ENCODE data around the gene TOGARAM1.

The TOGARAM1 gene

GRCh38 chr14:45094275-45094674 is 132.3 kb downstream of the TOGARAM1 start:
- TF ChIP-seq FOXP2 (optimal IDR thresholded peaks at IDR 0.05; ENCODE audit: control extremely low read depth, extremely low read length, insufficient read depth) (no peak), EZH2 (IDR thresholded peaks at IDR 0.05) (no peak), POLR2AphosphoS5 (IDR thresholded peaks at IDR 0.05; ENCODE audit: borderline replicate concordance, low read depth, low read length) (no peak)
- no peak for DNase-seq (ENCODE audit: low read depth, low spot score)
- H3K9me3 ChIP-seq (ENCODE audit: low read depth, low read length): peaks cover 14% of the 10 kb centered on the region
- no peak overlapping the region for H3K9ac ChIP-seq (ENCODE audit: insufficient read length)
- no peak overlapping the region for H3K27ac ChIP-seq
- peaks cover 83% of the 10 kb centered on the region for H3K36me3 ChIP-seq (ENCODE audit: insufficient read depth, low read length)
- no peak overlapping the region for H3K4me3 ChIP-seq

- Histone ChIP-seq H3K9ac (ENCODE audit: insufficient read length) (no peak overlapping the region), H3K36me3 (ENCODE audit: insufficient read depth, low read length) (peaks cover 89% of the 10 kb centered on the region), H3K9me3 (ENCODE audit: low read depth, low read length) (peaks cover 14% of the 10 kb centered on the region), H3K4me3 (no peak overlapping the region), H3K27ac (no peak overlapping the region)
- no peak for DNase-seq (ENCODE audit: low read depth, low spot score)
- no peak for TF ChIP-seq EZH2 (IDR thresholded peaks at IDR 0.05)
- no peak for TF ChIP-seq FOXP2 (optimal IDR thresholded peaks at IDR 0.05; ENCODE audit: control extremely low read depth, extremely low read length, insufficient read depth)
- no peak for TF ChIP-seq POLR2AphosphoS5 (IDR thresholded peaks at IDR 0.05; ENCODE audit: borderline replicate concordance, low read depth, low read length)
Observed at GRCh38 chr14:45095143-45095542, 133.2 kb downstream of the TOGARAM1 start.

- Histone ChIP-seq H3K27ac (no peak overlapping the region), H3K9ac (ENCODE audit: insufficient read length) (no peak overlapping the region), H3K4me3 (no peak overlapping the region), H3K36me3 (ENCODE audit: insufficient read depth, low read length) (peaks cover 92% of the 10 kb centered on the region), H3K9me3 (ENCODE audit: low read depth, low read length) (peaks cover 11% of the 10 kb centered on the region)
- no peak for DNase-seq (ENCODE audit: low read depth, low spot score)
- TF ChIP-seq FOXP2 (optimal IDR thresholded peaks at IDR 0.05; ENCODE audit: control extremely low read depth, extremely low read length, insufficient read depth) (no peak), EZH2 (IDR thresholded peaks at IDR 0.05) (no peak), POLR2AphosphoS5 (IDR thresholded peaks at IDR 0.05; ENCODE audit: borderline replicate concordance, low read depth, low read length) (no peak)
Observed at GRCh38 chr14:45096218-45096617, 134.2 kb downstream of the TOGARAM1 start.

- TF ChIP-seq FOXP2 (optimal IDR thresholded peaks at IDR 0.05; ENCODE audit: control extremely low read depth, extremely low read length, insufficient read depth) (no peak), POLR2AphosphoS5 (IDR thresholded peaks at IDR 0.05; ENCODE audit: borderline replicate concordance, low read depth, low read length) (no peak), EZH2 (IDR thresholded peaks at IDR 0.05) (no peak)
- no peak for DNase-seq (ENCODE audit: low read depth, low spot score)
- H3K9ac ChIP-seq (ENCODE audit: insufficient read length): no peak overlapping the region
- H3K4me3 ChIP-seq: no peak overlapping the region
- no peaks in the 10 kb centered on the region for H3K9me3 ChIP-seq (ENCODE audit: low read depth, low read length)
- H3K27ac ChIP-seq: no peak overlapping the region
- peaks cover 97% of the 10 kb centered on the region for H3K36me3 ChIP-seq (ENCODE audit: insufficient read depth, low read length)
Observed at GRCh38 chr14:45103806-45104205, 141.8 kb downstream of the TOGARAM1 start.

GRCh38 chr14:45104561-45104960 is 142.6 kb downstream of the TOGARAM1 start:
- Histone ChIP-seq H3K4me3 (no peak overlapping the region), H3K27ac (no peak overlapping the region), H3K9me3 (ENCODE audit: low read depth, low read length) (no peaks in the 10 kb centered on the region), H3K36me3 (ENCODE audit: insufficient read depth, low read length) (peaks cover 96% of the 10 kb centered on the region), H3K9ac (ENCODE audit: insufficient read length) (no peak overlapping the region)
- no peak for DNase-seq (ENCODE audit: low read depth, low spot score)
- no peak for TF ChIP-seq FOXP2 (optimal IDR thresholded peaks at IDR 0.05; ENCODE audit: control extremely low read depth, extremely low read length, insufficient read depth)
- TF ChIP-seq POLR2AphosphoS5 (IDR thresholded peaks at IDR 0.05; ENCODE audit: borderline replicate concordance, low read depth, low read length): no peak
- TF ChIP-seq EZH2 (IDR thresholded peaks at IDR 0.05): no peak

GRCh38 chr14:45112896-45113781 is 151.1 kb downstream of the TOGARAM1 start:
- Histone ChIP-seq H3K27ac (peak overlapping the region; percentile 70; the same call in 1 of the 2 replicates), H3K9ac (ENCODE audit: insufficient read length) (no peak overlapping the region), H3K36me3 (ENCODE audit: insufficient read depth, low read length) (peaks cover 97% of the 10 kb centered on the region), H3K4me3 (no peak overlapping the region), H3K9me3 (ENCODE audit: low read depth, low read length) (no peaks in the 10 kb centered on the region)
- no peak for DNase-seq (ENCODE audit: low read depth, low spot score)
- TF ChIP-seq EZH2 (IDR thresholded peaks at IDR 0.05): no peak
- no peak for TF ChIP-seq FOXP2 (optimal IDR thresholded peaks at IDR 0.05; ENCODE audit: control extremely low read depth, extremely low read length, insufficient read depth)
- TF ChIP-seq POLR2AphosphoS5 (IDR thresholded peaks at IDR 0.05; ENCODE audit: borderline replicate concordance, low read depth, low read length): no peak

GRCh38 chr14:45114327-45114726 is 152.3 kb downstream of the TOGARAM1 start:
- H3K9ac ChIP-seq (ENCODE audit: insufficient read length): no peak overlapping the region
- H3K27ac ChIP-seq: peak overlapping the region; percentile 61
- peaks cover 97% of the 10 kb centered on the region for H3K36me3 ChIP-seq (ENCODE audit: insufficient read depth, low read length)
- H3K4me3 ChIP-seq: no peak overlapping the region
- DNase-seq (ENCODE audit: low read depth, low spot score): no peak
- TF ChIP-seq POLR2AphosphoS5 (IDR thresholded peaks at IDR 0.05; ENCODE audit: borderline replicate concordance, low read depth, low read length) (no peak), EZH2 (IDR thresholded peaks at IDR 0.05) (no peak), FOXP2 (optimal IDR thresholded peaks at IDR 0.05; ENCODE audit: control extremely low read depth, extremely low read length, insufficient read depth) (no peak)
- no peaks in the 10 kb centered on the region for H3K9me3 ChIP-seq (ENCODE audit: low read depth, low read length)

GRCh38 chr14:45118594-45118993 is 156.6 kb downstream of the TOGARAM1 start:
- H3K27ac ChIP-seq: no peak overlapping the region
- no peaks in the 10 kb centered on the region for H3K9me3 ChIP-seq (ENCODE audit: low read depth, low read length)
- H3K9ac ChIP-seq (ENCODE audit: insufficient read length): no peak overlapping the region
- no peak for TF ChIP-seq FOXP2 (optimal IDR thresholded peaks at IDR 0.05; ENCODE audit: control extremely low read depth, extremely low read length, insufficient read depth)
- no peak for TF ChIP-seq POLR2AphosphoS5 (IDR thresholded peaks at IDR 0.05; ENCODE audit: borderline replicate concordance, low read depth, low read length)
- no peak for TF ChIP-seq EZH2 (IDR thresholded peaks at IDR 0.05)
- DNase-seq (ENCODE audit: low read depth, low spot score): no peak
- H3K4me3 ChIP-seq: no peak overlapping the region
- peaks cover 98% of the 10 kb centered on the region for H3K36me3 ChIP-seq (ENCODE audit: insufficient read depth, low read length)

All from SK-N-MC (cell line).